ENCODE data around the gene WDR49. TPM values are rescaled to one million over a fixed set of nuclear protein-coding genes. Genes with fewer than 3 reads are reported as not detected.

WDR49 gene
- total RNA-seq, 1 donor from 2014 or later = 1.8 TPM

- no peaks in the 10 kb centered on the region for H3K36me3 Mint-ChIP-seq (ENCODE audit: low read depth, unreplicated experiment)
- no peaks in the 10 kb centered on the region for H3K4me1 Mint-ChIP-seq (ENCODE audit: unreplicated experiment)
- H3K27ac Mint-ChIP-seq (ENCODE audit: unreplicated experiment) = no peak overlapping the region
- TF ChIP-seq CTCF (IDR thresholded peaks at IDR 0.05; ENCODE audit: unreplicated experiment) = no peak
- H3K4me3 Mint-ChIP-seq (ENCODE audit: unreplicated experiment) = no peak overlapping the region
- no peaks in the 10 kb centered on the region for H3K9me3 Mint-ChIP-seq (ENCODE audit: unreplicated experiment)
- H3K27me3 Mint-ChIP-seq (ENCODE audit: unreplicated experiment) = no peaks in the 10 kb centered on the region
- no peak for DNase-seq (ENCODE audit: low spot score)
Measured at GRCh38 chr3:167575000-167575600, 78.6 kb downstream of the WDR49 start.

GRCh38 chr3:167572991-167573390 lies 80.8 kb downstream of the WDR49 start:
- no peak for DNase-seq (ENCODE audit: low spot score)

GRCh38 chr3:167568634-167569033 lies 85.1 kb downstream of the WDR49 start:
- no peak overlapping the region for H3K27ac Mint-ChIP-seq (ENCODE audit: unreplicated experiment)
- no peak for TF ChIP-seq CTCF (IDR thresholded peaks at IDR 0.05; ENCODE audit: unreplicated experiment)
- H3K27me3 Mint-ChIP-seq (ENCODE audit: unreplicated experiment) = no peaks in the 10 kb centered on the region
- H3K9me3 Mint-ChIP-seq (ENCODE audit: unreplicated experiment) = no peaks in the 10 kb centered on the region
- no peak overlapping the region for H3K4me3 Mint-ChIP-seq (ENCODE audit: unreplicated experiment)
- peaks cover 2% of the 10 kb centered on the region for H3K4me1 Mint-ChIP-seq (ENCODE audit: unreplicated experiment)
- H3K36me3 Mint-ChIP-seq (ENCODE audit: low read depth, unreplicated experiment) = no peaks in the 10 kb centered on the region
- DNase-seq (ENCODE audit: low spot score) = no peak

More at GRCh38 chr3:167572991-167573390, 80.8 kb downstream of the WDR49 start:
- Mint-ChIP-seq H3K4me3 (ENCODE audit: unreplicated experiment) (no peak overlapping the region), H3K27ac (ENCODE audit: unreplicated experiment) (no peak overlapping the region), H3K36me3 (ENCODE audit: low read depth, unreplicated experiment) (no peaks in the 10 kb centered on the region), H3K4me1 (ENCODE audit: unreplicated experiment) (no peaks in the 10 kb centered on the region), H3K9me3 (ENCODE audit: unreplicated experiment) (no peaks in the 10 kb centered on the region), H3K27me3 (ENCODE audit: unreplicated experiment) (no peaks in the 10 kb centered on the region)
- TF ChIP-seq CTCF (IDR thresholded peaks at IDR 0.05; ENCODE audit: unreplicated experiment) = no peak

- H3K36me3 Mint-ChIP-seq (ENCODE audit: low read depth, unreplicated experiment) = no peaks in the 10 kb centered on the region
- no peak for TF ChIP-seq CTCF (IDR thresholded peaks at IDR 0.05; ENCODE audit: unreplicated experiment)
- no peaks in the 10 kb centered on the region for H3K9me3 Mint-ChIP-seq (ENCODE audit: unreplicated experiment)
Measured at GRCh38 chr3:167565489-167565888, 88.3 kb downstream of the WDR49 start.

GRCh38 chr3:167564612-167565011 lies 89.1 kb downstream of the WDR49 start:
- H3K9me3 Mint-ChIP-seq (ENCODE audit: unreplicated experiment) = no peaks in the 10 kb centered on the region
- peaks cover 2% of the 10 kb centered on the region for H3K4me1 Mint-ChIP-seq (ENCODE audit: unreplicated experiment)
- no peak for TF ChIP-seq CTCF (IDR thresholded peaks at IDR 0.05; ENCODE audit: unreplicated experiment)
- no peak for DNase-seq (ENCODE audit: low spot score)
- peaks cover 3% of the 10 kb centered on the region for H3K27me3 Mint-ChIP-seq (ENCODE audit: unreplicated experiment)
- H3K36me3 Mint-ChIP-seq (ENCODE audit: low read depth, unreplicated experiment) = no peaks in the 10 kb centered on the region
- no peak overlapping the region for H3K4me3 Mint-ChIP-seq (ENCODE audit: unreplicated experiment)
- H3K27ac Mint-ChIP-seq (ENCODE audit: unreplicated experiment) = no peak overlapping the region

More at GRCh38 chr3:167565489-167565888, 88.3 kb downstream of the WDR49 start:
- Mint-ChIP-seq H3K4me3 (ENCODE audit: unreplicated experiment) (no peak overlapping the region), H3K4me1 (ENCODE audit: unreplicated experiment) (peaks cover 2% of the 10 kb centered on the region), H3K27ac (ENCODE audit: unreplicated experiment) (no peak overlapping the region), H3K27me3 (ENCODE audit: unreplicated experiment) (peaks cover 3% of the 10 kb centered on the region)
- no peak for DNase-seq (ENCODE audit: low spot score)
